Trophoblast cell (in vitro differentiated cells and primary cell): ENCODE measurements around the gene NMT1.

ENCODE experiments used
- DNase-seq, 2 donors: peaks; one replicate each; pipeline ENCODE4 v3.0.0-alpha.2; 2016
- H2AFZ ChIP-seq: 2 replicates; pipeline ENCODE4 v1.6.1; 2013; ENCODE audit warnings: low read length, moderate library complexity, mild to moderate bottlenecking; ENCODE audit not compliant: insufficient read depth, poor library complexity
- H2AK5ac ChIP-seq: 2 replicates; pipeline ENCODE4 v1.6.1; 2013; ENCODE audit warnings: mild to moderate bottlenecking, low read length
- H2BK120ac ChIP-seq: 2 replicates; pipeline ENCODE4 v1.6.1; 2013; ENCODE audit warnings: low read length, mild to moderate bottlenecking, moderate library complexity; ENCODE audit not compliant: insufficient read depth, poor library complexity
- H2BK12ac ChIP-seq: 2 replicates; pipeline ENCODE4 v1.6.1; 2013; ENCODE audit warnings: mild to moderate bottlenecking, low read length, moderate library complexity
- H2BK5ac ChIP-seq: 2 replicates; pipeline ENCODE4 v1.6.1; 2013; ENCODE audit warnings: low read length, low read depth, moderate library complexity, mild to moderate bottlenecking; ENCODE audit not compliant: poor library complexity
- H3K14ac ChIP-seq: 2 replicates; pipeline ENCODE4 v1.6.1; 2013; ENCODE audit warnings: mild to moderate bottlenecking, low read length
- H3K18ac ChIP-seq: 2 replicates; pipeline ENCODE4 v1.6.1; 2013; ENCODE audit warnings: mild to moderate bottlenecking, low read length
- H3K23ac ChIP-seq: 2 replicates; pipeline ENCODE4 v1.6.1; 2013; ENCODE audit warnings: low read length
- H3K27ac ChIP-seq: 2 replicates; pipeline ENCODE4 v1.5.1; 2013; ENCODE audit warnings: low read depth, mild to moderate bottlenecking, inconsistent platforms, low read length, moderate library complexity
- H3K27me3 ChIP-seq: 2 replicates; pipeline ENCODE4 v1.6.1; 2013; ENCODE audit warnings: inconsistent platforms, mild to moderate bottlenecking, low read length, moderate library complexity; ENCODE audit not compliant: insufficient read depth
- H3K36me3 ChIP-seq, 2 experiments: 1 replicate in 1 of 2; 2 replicates in 1 of 2; pipeline ENCODE4 v1.6.1; 2013; ENCODE audit warnings: low read length in 2 of 2, mild to moderate bottlenecking in 2 of 2, moderate library complexity in 1 of 2; ENCODE audit not compliant: insufficient read depth in 2 of 2, control insufficient read depth in 1 of 2
- H3K4ac ChIP-seq: 2 replicates; pipeline ENCODE4 v1.6.1; 2013; ENCODE audit warnings: low read depth, mild to moderate bottlenecking, low read length, moderate library complexity
- H3K4me1 ChIP-seq, 2 experiments: 1 replicate in 1 of 2; 2 replicates in 1 of 2; pipeline ENCODE4 v1.6.1; 2013; ENCODE audit warnings: low read length in 2 of 2, mild to moderate bottlenecking in 2 of 2, moderate library complexity in 1 of 2; ENCODE audit not compliant: insufficient read depth in 2 of 2, control insufficient read depth in 1 of 2
- H3K4me2 ChIP-seq: 2 replicates; pipeline ENCODE4 v1.6.1; 2013; ENCODE audit warnings: inconsistent platforms, mild to moderate bottlenecking, low read length, moderate library complexity
- H3K4me3 ChIP-seq: 2 replicates; pipeline ENCODE4 v1.5.1; 2013; ENCODE audit warnings: mild to moderate bottlenecking, low read depth, low read length, inconsistent platforms
- H3K79me1 ChIP-seq: one replicate; pipeline ENCODE4 v1.6.1; 2013; ENCODE audit warnings: low read length
- H3K79me2 ChIP-seq: 2 replicates; pipeline ENCODE4 v1.6.1; 2013; ENCODE audit warnings: low read length, mild to moderate bottlenecking; ENCODE audit not compliant: control insufficient read depth, insufficient read depth, poor library complexity
- H3K9ac ChIP-seq: 2 replicates; pipeline ENCODE4 v1.6.1; 2013; ENCODE audit warnings: mild to moderate bottlenecking, low read length
- H3K9me3 ChIP-seq: 2 replicates; pipeline ENCODE4 v1.6.1; 2013; ENCODE audit warnings: low read depth, mild to moderate bottlenecking, control low read depth, inconsistent platforms, low read length; ENCODE audit not compliant: insufficient read depth
- H4K12ac ChIP-seq: 2 replicates; pipeline ENCODE4 v1.6.1; 2013; ENCODE audit warnings: low read depth, mild to moderate bottlenecking, low read length, moderate library complexity
- H4K8ac ChIP-seq: 2 replicates; pipeline ENCODE4 v1.6.1; 2013; ENCODE audit warnings: low read depth, mild to moderate bottlenecking, low read length, moderate library complexity
- H4K91ac ChIP-seq: one replicate; pipeline ENCODE4 v1.6.1; 2013; ENCODE audit warnings: low read depth, mild to moderate bottlenecking, low read length, moderate library complexity
- WGBS: extraction: QIAGEN DNeasy Blood & Tissue Kit; methylation state at CpG from one replicate; pipeline ENCODE4 v1.1.7; 2013; ENCODE audit warnings: missing lambda C conversion rate; ENCODE audit not compliant: insufficient read length, insufficient coverage; ENCODE audit errors: extremely low coverage; 5-methylcytosine and 5-hydroxymethylcytosine counted together

Gene NMT1

GRCh38 chr17:45077643-45078042 is 16.5 kb downstream of the NMT1 start:
- peaks cover 2% of the 10 kb centered on the region for H3K9me3 ChIP-seq

DNA sequence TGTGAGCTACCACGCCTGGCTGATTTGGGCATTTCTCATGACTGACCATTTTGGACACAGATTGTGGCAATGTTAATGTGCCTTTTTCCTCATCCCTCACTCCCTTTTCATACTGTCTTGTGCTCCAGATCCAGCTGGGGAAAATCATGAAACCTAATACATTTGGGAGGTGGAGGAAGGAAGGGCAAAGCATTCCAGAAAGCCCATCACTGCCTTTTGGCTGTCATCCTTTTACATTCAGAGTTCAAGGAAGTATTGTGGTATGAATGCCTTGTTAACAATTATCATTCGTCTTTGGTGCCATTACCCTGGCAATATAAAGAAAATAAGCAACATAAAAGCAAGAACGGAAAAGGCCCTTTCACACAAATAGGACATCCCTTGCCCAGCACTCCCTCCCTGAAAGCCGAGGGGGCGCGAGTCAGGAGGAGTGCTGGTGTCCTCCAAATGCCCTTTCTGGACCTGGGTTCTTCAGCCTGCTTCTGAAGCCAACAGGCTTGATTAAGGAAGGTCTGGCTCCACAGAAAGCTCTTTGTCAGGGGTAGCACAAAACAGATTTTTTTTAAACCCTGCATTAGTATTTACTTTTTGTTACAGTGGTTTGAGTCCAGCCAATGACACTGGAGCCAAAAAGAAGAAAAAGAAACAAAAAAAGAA is 20.1 kb downstream of the NMT1 start:
- no peak overlapping the region for H4K8ac ChIP-seq
- H2AK5ac ChIP-seq = no peak overlapping the region
- H3K79me1 ChIP-seq = no peaks in the 10 kb centered on the region
- no peak overlapping the region for H2BK12ac ChIP-seq
- no peak overlapping the region for H3K14ac ChIP-seq
- H3K4me3 ChIP-seq = no peak overlapping the region
- H3K79me2 ChIP-seq = no peaks in the 10 kb centered on the region
- H2BK5ac ChIP-seq = no peak overlapping the region
- H3K4me1 ChIP-seq = no peaks in the 10 kb centered on the region
- H3K4ac ChIP-seq = no peak overlapping the region
- no peak overlapping the region for H4K12ac ChIP-seq
- peaks cover 2% of the 10 kb centered on the region for H3K9me3 ChIP-seq
- H2AFZ ChIP-seq = no peak overlapping the region
- H3K27me3 ChIP-seq = no peaks in the 10 kb centered on the region
- no peak overlapping the region for H4K91ac ChIP-seq
- no peak overlapping the region for H3K23ac ChIP-seq
- peaks cover 25 to 30% of the 10 kb centered on the region in 2 experiments for H3K36me3 ChIP-seq
- no CpG with 5 or more reads among the region's 6 CpGs for WGBS
- H3K27ac ChIP-seq = no peak overlapping the region
- DNase-seq = no peak
- H3K9ac ChIP-seq = no peak overlapping the region
- no peak overlapping the region for H3K4me2 ChIP-seq
- no peak overlapping the region for H2BK120ac ChIP-seq
- no peak overlapping the region for H3K18ac ChIP-seq

More at GRCh38 chr17:45077643-45078042, 16.5 kb downstream of the NMT1 start:
- Histone ChIP-seq H3K27ac (no peak overlapping the region), H3K4ac (peak overlapping the region; percentile 52), H2AFZ (no peak overlapping the region), H4K8ac (no peak overlapping the region), H3K9ac (no peak overlapping the region), H3K4me3 (no peak overlapping the region), H2AK5ac (no peak overlapping the region), H3K4me1 (peaks cover 0 to 2% of the 10 kb centered on the region in 2 experiments), H2BK5ac (no peak overlapping the region), H2BK12ac (no peak overlapping the region), H3K23ac (no peak overlapping the region), H3K79me1 (no peaks in the 10 kb centered on the region), H4K12ac (no peak overlapping the region), H3K79me2 (peaks cover 3% of the 10 kb centered on the region), H3K27me3 (no peaks in the 10 kb centered on the region), H3K4me2 (no peak overlapping the region), H3K14ac (no peak overlapping the region), H3K36me3 (peaks cover 17 to 27% of the 10 kb centered on the region in 2 experiments), H2BK120ac (no peak overlapping the region), H3K18ac (no peak overlapping the region), H4K91ac (no peak overlapping the region)
- WGBS = no CpG with 5 or more reads among the region's 3 CpGs
- no peak for DNase-seq

GRCh38 chr17:45086391-45086790 is 25.3 kb downstream of the NMT1 start:
- H2AFZ ChIP-seq = no peak overlapping the region
- H3K14ac ChIP-seq = no peak overlapping the region
- H3K4me2 ChIP-seq = no peak overlapping the region
- H3K23ac ChIP-seq = no peak overlapping the region
- H2BK12ac ChIP-seq = no peak overlapping the region
- H2BK120ac ChIP-seq = no peak overlapping the region
- H2AK5ac ChIP-seq = no peak overlapping the region
- H4K12ac ChIP-seq = no peak overlapping the region
- no peak overlapping the region for H3K9ac ChIP-seq
- WGBS = no CpG with 5 or more reads among the region's 4 CpGs
- no peaks in the 10 kb centered on the region for H3K79me1 ChIP-seq
- H3K4me1 ChIP-seq = no peaks in the 10 kb centered on the region
- peaks cover 2% of the 10 kb centered on the region for H3K9me3 ChIP-seq
- no peaks in the 10 kb centered on the region for H3K79me2 ChIP-seq
- no peak overlapping the region for H3K18ac ChIP-seq
- H3K27ac ChIP-seq = no peak overlapping the region
- no peaks in the 10 kb centered on the region for H3K27me3 ChIP-seq
- peaks cover 58 to 65% of the 10 kb centered on the region in 2 experiments for H3K36me3 ChIP-seq
- DNase-seq = no peak
- no peak overlapping the region for H2BK5ac ChIP-seq
- no peak overlapping the region for H4K8ac ChIP-seq
- no peak overlapping the region for H3K4ac ChIP-seq
- no peak overlapping the region for H4K91ac ChIP-seq
- H3K4me3 ChIP-seq = no peak overlapping the region

GRCh38 chr17:45086865-45087503 is 25.9 kb downstream of the NMT1 start:
- no peak overlapping the region for H2BK120ac ChIP-seq
- no peak overlapping the region for H3K23ac ChIP-seq
- H3K4ac ChIP-seq = no peak overlapping the region
- H3K27ac ChIP-seq = no peak overlapping the region
- no peak overlapping the region for H4K12ac ChIP-seq
- H3K4me1 ChIP-seq = peaks cover under 1 to 4% of the 10 kb centered on the region in 2 experiments
- H3K27me3 ChIP-seq = no peaks in the 10 kb centered on the region
- no peaks in the 10 kb centered on the region for H3K9me3 ChIP-seq
- H2AFZ ChIP-seq = no peak overlapping the region
- WGBS = no CpG with 5 or more reads among the region's 6 CpGs
- H3K79me1 ChIP-seq = no peaks in the 10 kb centered on the region
- H3K79me2 ChIP-seq = no peaks in the 10 kb centered on the region
- no peak overlapping the region for H4K8ac ChIP-seq
- no peak overlapping the region for H2AK5ac ChIP-seq
- no peak overlapping the region for H2BK5ac ChIP-seq
- no peak overlapping the region for H3K4me2 ChIP-seq
- H3K18ac ChIP-seq = no peak overlapping the region
- peaks cover 59 to 64% of the 10 kb centered on the region in 2 experiments for H3K36me3 ChIP-seq
- no peak overlapping the region for H3K14ac ChIP-seq
- H3K9ac ChIP-seq = no peak overlapping the region
- no peak overlapping the region for H3K4me3 ChIP-seq
- H2BK12ac ChIP-seq = no peak overlapping the region
- no peak overlapping the region for H4K91ac ChIP-seq
- DNase-seq = no peak
